Ovary (tissue), 9 donors: ENCODE results near the gene UQCRHL. TPM values are rescaled to one million over a fixed set of nuclear protein-coding genes. Genes with fewer than 3 reads are reported as not detected.

Experiments used
- DNase-seq, 5 donors: peaks; one replicate each; pipeline ENCODE4 v3.0.0-alpha.2; 2019 to 2020
- H3K27ac ChIP-seq, 2 donors: fragments of 200-600 bp; one replicate each; pipeline versions ENCODE4 v1.5.1 to v1.8.0; 2019 to 2022
- H3K27me3 ChIP-seq: fragments of 200-600 bp; one replicate; pipeline ENCODE4 v1.8.0; 2022
- H3K36me3 ChIP-seq: fragments of 200-600 bp; sonication (generic); one replicate; pipeline ENCODE4 v1.5.1; 2019
- H3K4me1 ChIP-seq: one replicate; pipeline ENCODE4 v1.8.1; 2013; ENCODE audit warnings: mild to moderate bottlenecking, moderate library complexity; ENCODE audit not compliant: insufficient read depth
- H3K4me3 ChIP-seq: fragments of 200-600 bp; sonication (generic); one replicate; pipeline ENCODE4 v1.5.1; 2017
- H3K9me3 ChIP-seq, 2 donors: fragments of 200-600 bp in 1 of 2; sonication (generic) in 1 of 2; one replicate each; pipeline versions ENCODE4 v1.5.1 to v1.8.1; 2013 to 2019; ENCODE audit warnings: mild to moderate bottlenecking in 1 of 2, moderate library complexity in 1 of 2
- EP300 ChIP-seq: sonication (generic); formaldehyde crosslinking; IDR thresholded peaks from one replicate; pipeline ENCODE4 v1.6.1; 2017; ENCODE audit warnings: antibody characterized with exemption
- POLR2A ChIP-seq: fragments of 450-650 bp; IDR thresholded peaks from one replicate; pipeline ENCODE4 v1.6.1; 2017; ENCODE audit warnings: antibody characterized with exemption, mild to moderate bottlenecking, moderate library complexity
- WGBS, 3 donors: extraction: QIAGEN DNeasy Blood & Tissue Kit in 1 of 3; methylation state at CpG; one replicate each; pipeline versions ENCODE4 v1.1.5 to v1.1.7; 2013 to 2017; 5-methylcytosine and 5-hydroxymethylcytosine counted together
- intact Hi-C, 4 donors: fragments of 100-400 bp; cut with DNase I; formaldehyde crosslinking; loops; one replicate each; pipeline versions ENCODE4 v1.11.0 to v1.15.1; 2022 to 2023
- polyA plus RNA-seq, 2 donors: library from polyadenylated mRNA; stranded (reverse); fragments of 200-250 nt in 1 of 2; fragments of 350-450 nt in 1 of 2; fragmentation: Illumina TruSeq in 1 of 2; extraction: RNeasy Lipid Tissue Mini Kit (QIAGEN cat#74804) in 1 of 2; gene quantifications; one replicate each; pipeline ENCODE4 v1.2.3, GENCODE V29; 2013 to 2014
- total RNA-seq, 7 donors: library from RNA; depleted of rRNA in 2 of 7; stranded (reverse); fragments of >200 nt in 2 of 7; fragmentation: NEBNext Ultra II Directional in 3 of 7; extraction: Animal tissue kit (Norgen Biotek cat#: 25700) in 3 of 7; gene quantifications; one replicate each; pipeline versions ENCODE4 v1.1.0 to v1.2.4, GENCODE V29; 2016 to 2023
- TF ChIP-seq, protein P1 (sequence below), 3 donors: fragments of 450-650 bp in 2 of 3; fragments of 200-600 bp in 1 of 3; IDR thresholded peaks; one replicate each; pipeline versions ENCODE4 v1.5.1 to v1.8.0; 2016 to 2022; ENCODE audit warnings: antibody characterized with exemption in 3 of 3, mild to moderate bottlenecking in 1 of 3
- donor health status: DM: no; HTN: no; CAD: no; lungs with moderate emphysema.
- donor health status: DM: no; HTN: no; CAD: no.
- donor health status: Bipolar disorder and iron deficiency.
- donor health status: DM: yes; HTN: yes; CAD: no.
- donor health status: DM: no; HTN: no; CAD: no.
- donor health status: DM: yes; HTN: yes; CAD: no.

The UQCRHL gene
- total and polyA plus RNA-seq, 9 donors, result 0.65 to 5.6 (median 1.4) TPM

DNA sequence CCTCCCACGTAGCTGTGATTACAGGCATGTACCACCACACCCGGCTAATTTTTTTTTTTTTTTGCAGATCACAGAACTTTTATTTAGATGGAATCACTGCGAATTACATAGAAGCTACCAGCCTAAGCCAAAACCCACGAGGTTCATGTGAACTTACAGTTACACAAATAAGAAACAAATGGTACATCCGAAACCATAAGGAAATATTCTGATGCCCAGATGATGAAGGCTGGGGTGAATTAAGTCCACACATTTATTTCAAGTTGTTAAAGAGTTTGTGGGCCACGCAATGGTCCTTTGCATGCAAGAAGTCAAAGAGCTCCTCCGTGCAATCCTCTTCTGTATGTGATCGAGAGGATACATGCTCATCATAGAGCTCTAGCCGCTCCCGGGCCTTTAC, 328 bp downstream of the UQCRHL start:
- H3K27ac ChIP-seq, result no peak overlapping the region
- H3K9me3 ChIP-seq, result no peaks in the 10 kb centered on the region
- H3K4me1 ChIP-seq, result no peaks in the 10 kb centered on the region
- TF ChIP-seq EP300 (no peak), POLR2A (no peak)
- TF ChIP-seq, protein P1, sequence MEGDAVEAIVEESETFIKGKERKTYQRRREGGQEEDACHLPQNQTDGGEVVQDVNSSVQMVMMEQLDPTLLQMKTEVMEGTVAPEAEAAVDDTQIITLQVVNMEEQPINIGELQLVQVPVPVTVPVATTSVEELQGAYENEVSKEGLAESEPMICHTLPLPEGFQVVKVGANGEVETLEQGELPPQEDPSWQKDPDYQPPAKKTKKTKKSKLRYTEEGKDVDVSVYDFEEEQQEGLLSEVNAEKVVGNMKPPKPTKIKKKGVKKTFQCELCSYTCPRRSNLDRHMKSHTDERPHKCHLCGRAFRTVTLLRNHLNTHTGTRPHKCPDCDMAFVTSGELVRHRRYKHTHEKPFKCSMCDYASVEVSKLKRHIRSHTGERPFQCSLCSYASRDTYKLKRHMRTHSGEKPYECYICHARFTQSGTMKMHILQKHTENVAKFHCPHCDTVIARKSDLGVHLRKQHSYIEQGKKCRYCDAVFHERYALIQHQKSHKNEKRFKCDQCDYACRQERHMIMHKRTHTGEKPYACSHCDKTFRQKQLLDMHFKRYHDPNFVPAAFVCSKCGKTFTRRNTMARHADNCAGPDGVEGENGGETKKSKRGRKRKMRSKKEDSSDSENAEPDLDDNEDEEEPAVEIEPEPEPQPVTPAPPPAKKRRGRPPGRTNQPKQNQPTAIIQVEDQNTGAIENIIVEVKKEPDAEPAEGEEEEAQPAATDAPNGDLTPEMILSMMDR (IDR thresholded peaks at IDR 0.05), result no peak
- no peak overlapping the region for H3K4me3 ChIP-seq
- no peaks in the 10 kb centered on the region for H3K36me3 ChIP-seq
- no peaks in the 10 kb centered on the region for H3K27me3 ChIP-seq
- intact Hi-C loops, result loop anchor here in 1 of 4 donors (10.0 kb wide), 1 partner anchor 188 kb away; no protein-coding TSS in a partner anchor
- DNase-seq, result no peak
- 89 to 92% (median 90%) methylated on average over 10 of the region's 10 CpGs for WGBS, 3 donors

DNA sequence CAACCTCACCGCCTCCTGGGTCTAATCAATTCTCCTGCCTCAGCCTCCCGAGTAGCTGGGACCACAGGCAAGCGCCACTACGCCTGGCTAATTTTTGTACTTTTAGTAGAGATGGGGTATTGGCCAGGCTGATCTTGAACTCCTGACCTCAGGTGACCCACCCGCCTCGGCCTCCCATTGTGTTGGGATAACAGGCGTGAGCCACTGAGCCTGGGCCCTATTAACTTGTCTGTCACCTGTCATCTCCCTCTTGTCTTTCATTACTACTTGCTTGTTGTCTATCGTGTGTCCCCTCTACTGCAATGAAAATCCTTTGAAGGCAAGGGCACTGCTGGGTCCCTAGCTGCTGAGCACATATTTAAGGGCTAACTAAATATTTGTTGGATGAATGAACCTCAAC, 3.4 kb downstream of the UQCRHL start:
- TF ChIP-seq EP300 (no peak), POLR2A (no peak)
- TF ChIP-seq, protein P1 (IDR thresholded peaks at IDR 0.05), result no peak
- peaks cover 4% of the 10 kb centered on the region for H3K4me1 ChIP-seq
- no peaks in the 10 kb centered on the region for H3K36me3 ChIP-seq
- no peak overlapping the region for H3K27ac ChIP-seq
- WGBS, 3 donors, result 82 to 88% (median 84%) methylated on average over 8 of the region's 8 CpGs
- no peak overlapping the region for H3K4me3 ChIP-seq
- H3K9me3 ChIP-seq, result no peaks in the 10 kb centered on the region
- no peaks in the 10 kb centered on the region for H3K27me3 ChIP-seq
- DNase-seq, result no peak
- intact Hi-C loops, result loop anchor here in 2 of 4 donors (5.0 to 10.0 kb wide), 2 partner anchors 191 to 248 kb away; no protein-coding TSS in a partner anchor

DNA sequence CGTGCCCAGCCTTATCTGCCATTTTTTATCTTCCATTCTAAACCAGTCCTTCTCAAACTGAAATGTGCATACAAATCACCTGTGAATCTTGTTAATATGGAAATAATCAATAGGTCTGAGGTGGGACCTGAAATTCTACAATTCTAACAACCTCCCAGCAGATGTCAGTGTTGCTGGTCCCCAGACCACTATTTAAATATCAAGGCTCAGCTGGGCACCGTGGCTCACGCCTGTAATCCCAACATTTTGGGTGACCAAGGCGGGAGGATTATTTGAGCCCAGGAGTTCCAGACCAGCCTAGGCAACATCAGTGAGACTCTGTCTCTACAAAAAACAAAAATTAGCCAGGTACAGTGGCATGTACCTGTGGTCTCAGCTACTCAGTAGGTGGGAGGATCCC, 4.1 kb downstream of the UQCRHL start:
- Histone ChIP-seq H3K4me1 (peaks cover 4% of the 10 kb centered on the region), H3K36me3 (no peaks in the 10 kb centered on the region), H3K9me3 (no peaks in the 10 kb centered on the region), H3K27ac (no peak overlapping the region), H3K27me3 (no peaks in the 10 kb centered on the region), H3K4me3 (no peak overlapping the region)
- peak in 1 of 5 donors; percentile 41 for DNase-seq
- TF ChIP-seq, protein P1 (IDR thresholded peaks at IDR 0.05), result peak; percentile 12 to 29 (median 27)
- no peak for TF ChIP-seq POLR2A
- WGBS, 3 donors, result 13 to 21% (median 20%) methylated on average over 4 of the region's 4 CpGs
- intact Hi-C loops, result loop anchor here in 2 of 4 donors (5.0 to 10.0 kb wide), 2 partner anchors 191 to 249 kb away; no protein-coding TSS in a partner anchor

DNA sequence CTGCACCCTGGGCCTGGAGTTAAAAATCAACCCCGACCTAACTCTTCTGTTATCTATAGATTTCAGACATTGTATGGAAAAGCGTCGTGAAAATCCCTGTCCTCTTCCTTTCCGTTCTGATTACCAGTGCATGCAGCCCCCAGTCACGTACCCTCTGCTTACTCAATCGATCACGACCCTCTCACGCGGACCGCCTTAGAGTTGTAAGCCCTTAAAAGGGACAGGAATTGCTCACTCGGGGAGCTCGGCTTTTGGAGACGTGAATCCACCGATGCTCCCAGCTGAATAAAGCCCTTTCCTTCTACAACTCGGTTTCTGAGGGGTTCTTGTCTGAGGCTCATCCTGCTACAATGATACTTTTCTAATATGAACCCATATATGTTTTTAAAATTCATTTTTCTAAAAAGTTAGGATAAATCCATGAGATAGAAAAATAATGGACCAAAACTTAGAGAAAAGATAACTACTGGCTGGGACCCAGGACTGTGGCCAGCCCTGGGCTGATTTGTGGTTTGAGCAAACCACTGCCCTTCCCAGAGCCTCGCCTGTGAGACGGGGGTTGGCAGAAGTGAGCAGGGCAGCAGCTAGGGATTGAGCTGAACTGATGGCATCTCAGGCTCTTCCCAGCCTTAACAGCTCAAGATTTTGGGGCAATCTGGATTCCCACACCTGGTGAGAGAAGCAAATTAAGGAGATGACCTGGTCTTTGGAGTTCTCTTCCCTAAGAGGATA, 5.0 kb downstream of the UQCRHL start:
- TF ChIP-seq POLR2A (no peak), EP300 (no peak)
- TF ChIP-seq, protein P1 (IDR thresholded peaks at IDR 0.05), result no peak
- Histone ChIP-seq H3K27ac (no peak overlapping the region), H3K4me1 (peaks cover 4% of the 10 kb centered on the region), H3K4me3 (no peak overlapping the region), H3K27me3 (no peaks in the 10 kb centered on the region), H3K36me3 (no peaks in the 10 kb centered on the region), H3K9me3 (no peaks in the 10 kb centered on the region)
- intact Hi-C loops, result loop anchor here in 2 of 4 donors (5.0 to 10.0 kb wide), 2 partner anchors 192 to 250 kb away; no protein-coding TSS in a partner anchor
- no peak for DNase-seq
- 80 to 87% (median 83%) methylated on average over 17 of the region's 17 CpGs for WGBS, 3 donors
